HepG2 (cell line): ENCODE measurements around the gene HAND1. TPM values are rescaled to one million over a fixed set of nuclear protein-coding genes. Genes with fewer than 3 reads are reported as not detected.

Experiments used
- ATAC-seq: fragments of 200-7000 bp; cut with Tn5 transposase; 3 replicates; pipeline ENCODE4 v1.9.1; 2020; ENCODE audit warnings: mild to moderate bottlenecking, moderate library complexity
- BruUV-seq: library from RNA; stranded (reverse); fragments of 400-500 nt; replicated peaks from 2 replicates; lab custom pipeline; 2021; lab: Mats Ljungman, UMichigan
- CTCF ChIA-PET: fragments of 300-600 bp; formaldehyde crosslinking; extraction: SDS; loops from one replicate; lab custom pipeline; 2021; ENCODE audit warnings: low total read pairs, inconsistent platforms, low intra/inter-chr PET ratio; lab: Yijun Ruan, JAX
- POLR2A ChIA-PET: fragments of 350-600 bp; sonication (Branson Sonifier 250); formaldehyde crosslinking; loops from one replicate; lab custom pipeline; 2020; ENCODE audit warnings: antibody characterized with exemption, inconsistent platforms; lab: Yijun Ruan, JAX
- DNase-seq: peaks from one replicate; pipeline ENCODE4 v3.0.0-alpha.2; 2015; ENCODE audit warnings: low spot score
- FAIRE-seq: peaks from 3 replicates; lab custom pipeline; 2011; peaks lifted over from hg19 to GRCh38; lab: Jason Lieb, UNC
- H2AFZ ChIP-seq: one replicate; pipeline ENCODE4 v1.6.1; 2011; ENCODE audit warnings: low read length, inconsistent platforms
- H3K27ac ChIP-seq: fragments of 300-600 bp; 3 replicates; pipeline ENCODE4 v1.8.0; 2011; ENCODE audit warnings: mixed run types, mild to moderate bottlenecking, mixed read lengths, low read length, inconsistent platforms; ENCODE audit not compliant: insufficient read depth; ENCODE audit errors: extremely low read length
- H3K27me3 ChIP-seq, 2 experiments: fragments of 200-600 bp in 1 of 2; 2 replicates in 1 of 2; 3 replicates in 1 of 2; pipeline versions ENCODE4 v1.6.0 to v1.8.0; 2011; ENCODE audit warnings: low read length in 2 of 2, mild to moderate bottlenecking in 2 of 2, moderate library complexity in 2 of 2, inconsistent platforms in 1 of 2; ENCODE audit not compliant: insufficient read depth in 2 of 2, control insufficient read depth in 1 of 2
- H3K36me3 ChIP-seq, 2 experiments: fragments of 200-600 bp in 1 of 2; replicated peaks in 1 of 2; 2 replicates in 1 of 2; 3 replicates in 1 of 2; pipeline versions ENCODE4 v1.5.1 to v1.8.0; 2011; ENCODE audit warnings: low read length in 2 of 2, inconsistent platforms in 1 of 2; ENCODE audit not compliant: insufficient read depth in 2 of 2, control insufficient read depth in 1 of 2
- H3K4me1 ChIP-seq: 2 replicates; pipeline ENCODE4 v1.5.1; 2012; ENCODE audit warnings: low read length, inconsistent platforms; ENCODE audit not compliant: insufficient read depth
- H3K4me2 ChIP-seq: 2 replicates; pipeline ENCODE4 v1.6.0; 2011; ENCODE audit warnings: low read depth, low read length, inconsistent platforms
- H3K4me3 ChIP-seq, 3 experiments: fragments of 200-600 bp in 1 of 3; sonication (generic), shearing (Covaris generic) in 1 of 3; replicated peaks in 1 of 3; 2 replicates each; pipeline ENCODE4 v1.5.1; 2011 to 2016; ENCODE audit warnings: low read length in 3 of 3, inconsistent platforms in 2 of 3, low read depth in 2 of 3, mild to moderate bottlenecking in 2 of 3, control low read depth in 1 of 3, mixed read lengths in 1 of 3; ENCODE audit not compliant: insufficient read depth in 1 of 3
- H3K79me2 ChIP-seq: one replicate; pipeline ENCODE4 v1.6.1; 2011; ENCODE audit warnings: low read length, inconsistent platforms; ENCODE audit not compliant: insufficient read depth
- H3K9ac ChIP-seq: 2 replicates; pipeline ENCODE4 v1.6.0; 2011; ENCODE audit warnings: mild to moderate bottlenecking, low read depth, low read length, inconsistent platforms; ENCODE audit not compliant: insufficient read depth
- H3K9me3 ChIP-seq: 2 replicates; pipeline ENCODE4 v1.5.1; 2012; ENCODE audit warnings: mild to moderate bottlenecking, low read length
- H4K20me1 ChIP-seq: 2 replicates; pipeline ENCODE4 v1.6.0; 2011; ENCODE audit warnings: inconsistent platforms, mild to moderate bottlenecking, low read length, moderate library complexity; ENCODE audit not compliant: insufficient read depth
- HOXA9 ChIP-seq: sonication (generic); formaldehyde crosslinking; IDR thresholded peaks from 2 replicates; pipeline ENCODE4 v1.8.1; 2022; ENCODE audit warnings: missing genetic modification reagents, mild to moderate bottlenecking, moderate library complexity, borderline replicate concordance
- JUN ChIP-seq: sonication (generic); formaldehyde crosslinking; IDR thresholded peaks from 2 replicates; pipeline ENCODE4 v1.4.0; 2020; ENCODE audit warnings: mild to moderate bottlenecking, missing genetic modification reagents
- MIER2 ChIP-seq: IDR thresholded peaks from 2 replicates; pipeline ENCODE4 v1.6.1; 2016; ENCODE audit warnings: missing biosample characterization, missing genetic modification reagents
- SMARCC2 ChIP-seq: fragments of 450-650 bp; IDR thresholded peaks from 2 replicates; pipeline ENCODE4 v1.6.1; 2017; ENCODE audit warnings: antibody characterized with exemption, mild to moderate bottlenecking
- YEATS2 ChIP-seq: sonication (generic); formaldehyde crosslinking; IDR thresholded peaks from 2 replicates; pipeline ENCODE4 v1.4.0; 2020; ENCODE audit warnings: missing genetic modification reagents, borderline replicate concordance
- ZBTB42 ChIP-seq: sonication (generic); formaldehyde crosslinking; IDR thresholded peaks from 2 replicates; pipeline ENCODE4 v1.5.0; 2020; ENCODE audit warnings: mild to moderate bottlenecking, missing genetic modification reagents
- ZKSCAN1 ChIP-seq: fragments of 150-350 bp; IDR thresholded peaks from 2 replicates; pipeline ENCODE4 v1.6.1; 2014; ENCODE audit warnings: low read length
- ZSCAN20 ChIP-seq: sonication (generic); formaldehyde crosslinking; IDR thresholded peaks from 2 replicates; pipeline ENCODE4 v1.4.0; 2020; ENCODE audit warnings: missing genetic modification reagents, mild to moderate bottlenecking, borderline replicate concordance
- WGBS: methylation state at CpG from one replicate; pipeline ENCODE4 v1.1.6; 2017; ENCODE audit warnings: low lambda C conversion rate; 5-methylcytosine and 5-hydroxymethylcytosine counted together
- in situ Hi-C: cut with HindIII; loops from 2 replicates; pipeline ENCODE4 v1.10.0; 2017; ENCODE audit warnings: low pct_unique_long_range_greater_than_20kb; ENCODE audit not compliant: extremely low pct_ligation_motif_present
- intact Hi-C: fragments of 100-400 bp; cut with micrococcal nuclease; formaldehyde crosslinking; loops from one replicate; pipeline ENCODE4 v1.10.0; 2022; ENCODE audit not compliant: unreplicated experiment
- polyA plus RNA-seq, 8 experiments: library from polyadenylated mRNA; depleted of rRNA in 3 of 8; stranded (reverse) in 7 of 8; unstranded in 1 of 8; fragments of >200 nt; fragmentation: Illumina TruSeq in 4 of 8; extraction: Trizol in 4 of 8; gene quantifications; 2 replicates each; pipeline versions ENCODE4 v1.2.1 to v1.2.3, GENCODE V29; 2011 to 2016; ENCODE audit warnings: low read depth in 4 of 8, missing spikeins in 1 of 8, mixed read lengths in 1 of 8; ENCODE audit not compliant: insufficient read depth in 1 of 8
- total RNA-seq, 5 experiments: library from RNA; depleted of rRNA; stranded (reverse); fragments of >200 nt; fragmentation: Illumina TruSeq; extraction: Trizol; gene quantifications; 2 replicates each; pipeline ENCODE4 v1.2.3, GENCODE V29; 2016; ENCODE audit warnings: low read depth in 1 of 5
- TF ChIP-seq, protein P1 (sequence below): sonication (generic); formaldehyde crosslinking; IDR thresholded peaks from 2 replicates; pipeline ENCODE4 v1.8.1; 2023; ENCODE audit warnings: mild to moderate bottlenecking, moderate library complexity, missing genetic modification reagents
- TF ChIP-seq, protein P2 (sequence below): sonication (generic); formaldehyde crosslinking; IDR thresholded peaks from 2 replicates; pipeline ENCODE4 v1.4.0; 2020; ENCODE audit warnings: mild to moderate bottlenecking, missing genetic modification reagents
- TF ChIP-seq, protein P3 (sequence below): IDR thresholded peaks from 2 replicates; pipeline ENCODE4 v1.4.0; 2020; ENCODE audit warnings: mild to moderate bottlenecking, missing genetic modification reagents

HAND1 gene
- total and polyA plus RNA-seq, 2 of the 13 experiments (the other 11 are each of a cell fraction or from before 2014, with no cell fraction given), result not detected

DNA sequence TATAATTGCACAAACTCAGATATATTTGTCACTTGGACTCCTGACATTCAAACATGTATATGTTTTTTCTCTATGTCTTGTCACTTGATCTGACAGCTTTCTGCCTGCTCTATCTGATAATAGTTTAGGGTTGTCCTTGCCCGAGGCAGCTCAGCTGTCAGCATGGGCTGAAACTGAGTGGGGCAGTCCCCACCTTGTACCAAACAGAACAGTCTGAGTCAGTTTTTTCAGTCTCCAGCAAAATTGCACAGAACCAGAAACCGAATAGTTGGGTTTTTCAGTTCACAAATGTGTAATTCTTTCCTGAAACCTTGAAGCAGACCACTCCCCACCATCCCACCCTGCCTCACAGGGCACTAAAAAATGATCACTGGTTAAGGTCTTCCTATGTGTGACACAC is 9.5 kb upstream of the HAND1 start:
- intact Hi-C loops, result no loop called here
- no peak for DNase-seq
- H3K4me1 ChIP-seq, result no peaks in the 10 kb centered on the region
- no peaks in the 10 kb centered on the region for H3K36me3 ChIP-seq
- no peak overlapping the region for H3K4me3 ChIP-seq
- in situ Hi-C loops, result no loop called here
- no peak overlapping the region for H3K9ac ChIP-seq
- H4K20me1 ChIP-seq, result no peaks in the 10 kb centered on the region
- ChIA-PET CTCF (no interaction called here), POLR2A (no interaction called here)
- no peak overlapping the region for H2AFZ ChIP-seq
- no peak overlapping the region for H3K27ac ChIP-seq
- no peak overlapping the region for H3K4me2 ChIP-seq
- peaks cover 11 to 63% of the 10 kb centered on the region in 2 experiments; a peak in 4 of 5 replicates for H3K27me3 ChIP-seq
- no peaks in the 10 kb centered on the region for H3K9me3 ChIP-seq
- FAIRE-seq, result no peak
- no TSS peak for BruUV-seq
- no peak for ATAC-seq
- no peaks in the 10 kb centered on the region for H3K79me2 ChIP-seq
- 0% methylated on average over 2 of the region's 2 CpGs for WGBS
- TF ChIP-seq YEATS2 (CRISPR knock-in tag), result no peak
- TF ChIP-seq ZKSCAN1, result no peak
- TF ChIP-seq ZSCAN20 (CRISPR knock-in tag), result no peak
- TF ChIP-seq, protein P1, sequence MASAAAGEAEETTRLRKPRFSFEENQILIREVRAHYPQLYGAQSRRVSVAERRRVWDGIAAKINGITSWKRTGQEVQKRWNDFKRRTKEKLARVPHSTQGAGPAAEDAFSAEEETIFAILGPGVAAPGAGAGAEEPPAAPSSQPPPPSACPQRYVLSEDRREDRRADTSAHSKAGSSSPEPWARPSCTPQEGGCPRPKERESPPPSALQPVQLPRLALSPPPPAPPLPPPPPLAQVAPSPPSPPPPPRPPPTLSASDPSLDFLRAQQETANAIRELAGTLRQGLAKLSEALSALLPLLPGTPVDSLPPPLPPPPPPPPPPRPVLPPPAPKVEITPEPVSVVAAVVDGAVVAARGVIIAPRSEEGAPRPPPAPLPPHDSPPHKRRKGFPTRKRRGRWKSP (CRISPR knock-in tag), result no peak
- no peak for TF ChIP-seq MIER2 (CRISPR knock-in tag)
- TF ChIP-seq, protein P2, sequence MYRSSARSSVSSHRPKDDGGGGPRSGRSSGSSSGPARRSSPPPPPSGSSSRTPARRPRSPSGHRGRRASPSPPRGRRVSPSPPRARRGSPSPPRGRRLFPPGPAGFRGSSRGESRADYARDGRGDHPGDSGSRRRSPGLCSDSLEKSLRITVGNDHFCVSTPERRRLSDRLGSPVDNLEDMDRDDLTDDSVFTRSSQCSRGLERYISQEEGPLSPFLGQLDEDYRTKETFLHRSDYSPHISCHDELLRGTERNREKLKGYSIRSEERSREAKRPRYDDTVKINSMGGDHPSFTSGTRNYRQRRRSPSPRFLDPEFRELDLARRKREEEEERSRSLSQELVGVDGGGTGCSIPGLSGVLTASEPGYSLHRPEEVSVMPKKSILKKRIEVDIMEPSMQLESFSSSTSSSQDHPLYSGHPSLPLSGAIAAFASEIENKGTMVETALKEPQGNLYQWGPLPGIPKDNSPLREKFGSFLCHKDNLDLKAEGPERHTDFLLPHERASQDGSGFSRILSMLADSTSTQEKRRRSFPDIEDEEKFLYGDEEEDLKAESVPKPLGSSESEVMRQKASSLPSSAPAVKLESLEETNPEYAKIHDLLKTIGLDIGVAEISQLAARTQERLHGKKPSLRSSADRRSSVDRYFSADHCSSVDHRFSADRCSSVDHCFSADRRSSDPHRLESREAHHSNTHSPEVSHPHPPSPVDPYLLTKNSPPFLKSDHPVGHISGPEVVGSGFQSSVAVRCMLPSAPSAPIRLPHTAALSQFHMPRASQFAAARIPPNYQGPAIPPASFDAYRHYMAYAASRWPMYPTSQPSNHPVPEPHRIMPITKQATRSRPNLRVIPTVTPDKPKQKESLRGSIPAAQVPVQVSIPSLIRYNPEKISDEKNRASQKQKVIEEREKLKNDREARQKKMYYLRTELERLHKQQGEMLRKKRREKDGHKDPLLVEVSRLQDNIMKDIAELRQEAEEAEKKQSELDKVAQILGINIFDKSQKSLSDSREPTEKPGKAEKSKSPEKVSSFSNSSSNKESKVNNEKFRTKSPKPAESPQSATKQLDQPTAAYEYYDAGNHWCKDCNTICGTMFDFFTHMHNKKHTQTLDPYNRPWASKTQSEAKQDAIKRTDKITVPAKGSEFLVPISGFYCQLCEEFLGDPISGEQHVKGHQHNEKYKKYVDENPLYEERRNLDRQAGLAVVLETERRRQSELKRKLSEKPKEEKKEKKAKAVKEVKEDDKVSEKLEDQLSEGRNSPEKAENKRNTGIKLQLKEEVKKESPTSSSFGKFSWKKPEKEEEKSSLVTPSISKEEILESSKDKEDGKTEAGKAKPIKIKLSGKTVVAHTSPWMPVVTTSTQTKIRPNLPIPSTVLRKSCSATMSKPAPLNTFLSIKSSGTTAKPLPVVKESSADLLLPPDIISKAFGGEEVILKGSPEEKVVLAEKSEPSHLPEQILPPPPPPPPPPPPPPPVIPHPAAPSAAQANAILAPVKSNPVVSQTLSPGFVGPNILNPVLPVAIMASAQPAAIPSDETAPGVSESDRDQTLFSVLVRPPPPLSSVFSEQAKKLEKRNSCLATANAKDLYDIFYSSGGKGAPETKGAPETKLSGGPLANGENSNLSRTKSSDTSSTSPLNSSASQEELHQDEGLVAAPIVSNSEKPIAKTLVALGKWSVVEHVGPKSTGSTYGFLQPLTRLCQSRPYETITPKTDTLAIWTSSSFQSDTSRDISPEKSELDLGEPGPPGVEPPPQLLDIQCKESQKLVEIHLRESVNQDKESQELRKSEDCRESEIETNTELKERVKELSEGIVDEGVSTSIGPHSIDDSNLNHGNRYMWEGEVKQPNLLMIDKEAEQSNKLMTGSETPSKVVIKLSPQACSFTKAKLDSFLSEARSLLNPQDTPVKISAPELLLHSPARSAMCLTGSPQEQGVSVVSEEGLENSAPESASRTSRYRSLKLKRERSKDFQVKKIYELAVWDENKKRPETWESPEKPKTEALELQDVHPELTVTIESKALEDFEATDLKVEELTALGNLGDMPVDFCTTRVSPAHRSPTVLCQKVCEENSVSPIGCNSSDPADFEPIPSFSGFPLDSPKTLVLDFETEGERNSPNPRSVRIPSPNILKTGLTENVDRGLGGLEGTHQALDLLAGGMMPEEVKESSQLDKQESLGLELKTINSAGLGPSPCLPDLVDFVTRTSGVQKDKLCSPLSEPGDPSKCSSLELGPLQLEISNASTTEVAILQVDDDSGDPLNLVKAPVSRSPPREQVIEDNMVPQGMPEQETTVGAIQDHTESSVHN (CRISPR knock-in tag), result no peak
- TF ChIP-seq, protein P3, sequence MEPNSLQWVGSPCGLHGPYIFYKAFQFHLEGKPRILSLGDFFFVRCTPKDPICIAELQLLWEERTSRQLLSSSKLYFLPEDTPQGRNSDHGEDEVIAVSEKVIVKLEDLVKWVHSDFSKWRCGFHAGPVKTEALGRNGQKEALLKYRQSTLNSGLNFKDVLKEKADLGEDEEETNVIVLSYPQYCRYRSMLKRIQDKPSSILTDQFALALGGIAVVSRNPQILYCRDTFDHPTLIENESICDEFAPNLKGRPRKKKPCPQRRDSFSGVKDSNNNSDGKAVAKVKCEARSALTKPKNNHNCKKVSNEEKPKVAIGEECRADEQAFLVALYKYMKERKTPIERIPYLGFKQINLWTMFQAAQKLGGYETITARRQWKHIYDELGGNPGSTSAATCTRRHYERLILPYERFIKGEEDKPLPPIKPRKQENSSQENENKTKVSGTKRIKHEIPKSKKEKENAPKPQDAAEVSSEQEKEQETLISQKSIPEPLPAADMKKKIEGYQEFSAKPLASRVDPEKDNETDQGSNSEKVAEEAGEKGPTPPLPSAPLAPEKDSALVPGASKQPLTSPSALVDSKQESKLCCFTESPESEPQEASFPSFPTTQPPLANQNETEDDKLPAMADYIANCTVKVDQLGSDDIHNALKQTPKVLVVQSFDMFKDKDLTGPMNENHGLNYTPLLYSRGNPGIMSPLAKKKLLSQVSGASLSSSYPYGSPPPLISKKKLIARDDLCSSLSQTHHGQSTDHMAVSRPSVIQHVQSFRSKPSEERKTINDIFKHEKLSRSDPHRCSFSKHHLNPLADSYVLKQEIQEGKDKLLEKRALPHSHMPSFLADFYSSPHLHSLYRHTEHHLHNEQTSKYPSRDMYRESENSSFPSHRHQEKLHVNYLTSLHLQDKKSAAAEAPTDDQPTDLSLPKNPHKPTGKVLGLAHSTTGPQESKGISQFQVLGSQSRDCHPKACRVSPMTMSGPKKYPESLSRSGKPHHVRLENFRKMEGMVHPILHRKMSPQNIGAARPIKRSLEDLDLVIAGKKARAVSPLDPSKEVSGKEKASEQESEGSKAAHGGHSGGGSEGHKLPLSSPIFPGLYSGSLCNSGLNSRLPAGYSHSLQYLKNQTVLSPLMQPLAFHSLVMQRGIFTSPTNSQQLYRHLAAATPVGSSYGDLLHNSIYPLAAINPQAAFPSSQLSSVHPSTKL (CRISPR knock-in tag), result no peak
- no peak for TF ChIP-seq JUN (CRISPR knock-in tag)
- no peak for TF ChIP-seq ZBTB42
- no peak for TF ChIP-seq SMARCC2
- no peak for TF ChIP-seq HOXA9 (CRISPR knock-in tag)
